H9 (cell line): Measurements from ENCODE around the gene UTS2B. TPM values are rescaled to one million over a fixed set of nuclear protein-coding genes. Genes with fewer than 3 reads are reported as not detected.

Experiments
- DNase-seq: peaks from one replicate; pipeline ENCODE4 v3.0.0-alpha.2; 2017
- H2AFZ ChIP-seq: one replicate; pipeline ENCODE4 v1.6.1; 2013; ENCODE audit warnings: mild to moderate bottlenecking, low read length, control low read depth, moderate library complexity
- H2AK5ac ChIP-seq: 2 replicates; pipeline ENCODE4 v1.6.1; 2013; ENCODE audit warnings: low read length, control low read depth, mixed read lengths; ENCODE audit not compliant: insufficient read length
- H2BK120ac ChIP-seq: one replicate; pipeline ENCODE4 v1.6.1; 2013; ENCODE audit warnings: low read depth, mild to moderate bottlenecking, low read length, control low read depth, inconsistent platforms; ENCODE audit not compliant: poor library complexity, severe bottlenecking
- H2BK12ac ChIP-seq: 2 replicates; pipeline ENCODE4 v1.6.1; 2013; ENCODE audit warnings: low read length, control low read depth, mixed read lengths, low read depth; ENCODE audit not compliant: insufficient read length
- H2BK15ac ChIP-seq: 2 replicates; pipeline ENCODE4 v1.6.1; 2013; ENCODE audit warnings: low read depth, low read length, control low read depth
- H2BK20ac ChIP-seq: one replicate; pipeline ENCODE4 v1.6.1; 2013; ENCODE audit warnings: low read depth, mild to moderate bottlenecking, low read length, control low read depth, inconsistent platforms; ENCODE audit not compliant: poor library complexity, severe bottlenecking
- H2BK5ac ChIP-seq: 2 replicates; pipeline ENCODE4 v1.6.1; 2013; ENCODE audit warnings: low read length, control low read depth, mixed read lengths; ENCODE audit not compliant: insufficient read length
- H3K14ac ChIP-seq: 2 replicates; pipeline ENCODE4 v1.6.1; 2013; ENCODE audit warnings: low read length, control low read depth; ENCODE audit not compliant: insufficient read depth
- H3K18ac ChIP-seq: 2 replicates; pipeline ENCODE4 v1.6.1; 2013; ENCODE audit warnings: low read depth, mild to moderate bottlenecking, mixed read lengths, low read length, control low read depth; ENCODE audit not compliant: insufficient read length
- H3K23ac ChIP-seq: 2 replicates; pipeline ENCODE4 v1.6.1; 2013; ENCODE audit warnings: low read length, control low read depth, mixed read lengths, low read depth; ENCODE audit not compliant: insufficient read length
- H3K23me2 ChIP-seq: 2 replicates; pipeline ENCODE4 v1.6.1; 2013; ENCODE audit warnings: low read depth, mild to moderate bottlenecking, mixed read lengths, low read length, control low read depth; ENCODE audit not compliant: insufficient read length, poor library complexity, severe bottlenecking
- H3K27ac ChIP-seq: 2 replicates; pipeline ENCODE4 v1.5.1; 2013; ENCODE audit warnings: low read length, control low read depth, mixed read lengths, low read depth; ENCODE audit not compliant: insufficient read length
- H3K27me3 ChIP-seq: 2 replicates; pipeline ENCODE4 v1.6.1; 2013; ENCODE audit warnings: low read length, control low read depth, inconsistent platforms; ENCODE audit not compliant: insufficient read depth
- H3K4ac ChIP-seq: 2 replicates; pipeline ENCODE4 v1.6.1; 2013; ENCODE audit warnings: low read depth, mild to moderate bottlenecking, control low read depth, inconsistent platforms, low read length, moderate library complexity
- H3K4me1 ChIP-seq: 2 replicates; pipeline ENCODE4 v1.6.1; 2013; ENCODE audit warnings: low read length, control low read depth, inconsistent platforms; ENCODE audit not compliant: insufficient read depth
- H3K4me2 ChIP-seq: 2 replicates; pipeline ENCODE4 v1.6.1; 2013; ENCODE audit warnings: low read length, control low read depth, mixed read lengths; ENCODE audit not compliant: insufficient read length, insufficient read depth
- H3K56ac ChIP-seq: 2 replicates; pipeline ENCODE4 v1.6.1; 2013; ENCODE audit warnings: low read depth, mild to moderate bottlenecking, mixed read lengths, low read length, control low read depth; ENCODE audit not compliant: insufficient read length
- H3K79me1 ChIP-seq: 2 replicates; pipeline ENCODE4 v1.6.1; 2013; ENCODE audit warnings: low read depth, mild to moderate bottlenecking, moderate library complexity, low read length, control low read depth, inconsistent platforms; ENCODE audit not compliant: insufficient read depth, poor library complexity, severe bottlenecking
- H3K79me2 ChIP-seq: 2 replicates; pipeline ENCODE4 v1.6.1; 2013; ENCODE audit warnings: low read length, control low read depth, inconsistent platforms; ENCODE audit not compliant: insufficient read depth
- H3K9ac ChIP-seq: 2 replicates; pipeline ENCODE4 v1.6.1; 2013; ENCODE audit warnings: low read length, control low read depth, mixed read lengths; ENCODE audit not compliant: insufficient read length; ENCODE audit errors: extremely low read depth
- H3K9me3 ChIP-seq: one replicate; pipeline ENCODE4 v1.6.1; 2013; ENCODE audit warnings: low read depth, low read length, inconsistent platforms; ENCODE audit not compliant: control insufficient read depth
- H3T11ph ChIP-seq: one replicate; pipeline ENCODE4 v1.6.1; 2013; ENCODE audit warnings: mild to moderate bottlenecking, low read length, control low read depth, inconsistent platforms
- H4K20me1 ChIP-seq: one replicate; pipeline ENCODE4 v1.6.1; 2013; ENCODE audit not compliant: control insufficient read depth, insufficient read length, insufficient read depth
- H4K5ac ChIP-seq: 2 replicates; pipeline ENCODE4 v1.6.1; 2013; ENCODE audit warnings: low read depth, mild to moderate bottlenecking, mixed read lengths, low read length, control low read depth; ENCODE audit not compliant: insufficient read length
- H4K8ac ChIP-seq: replicated peaks from 2 replicates; pipeline ENCODE4 v1.6.1; 2013; ENCODE audit warnings: low read length, control low read depth, mixed read lengths, low read depth; ENCODE audit not compliant: insufficient read length
- H4K91ac ChIP-seq: 2 replicates; pipeline ENCODE4 v1.6.1; 2013; ENCODE audit warnings: low read depth, mild to moderate bottlenecking, moderate library complexity, mixed read lengths, low read length, control low read depth; ENCODE audit not compliant: insufficient read length
- H3K27ac Mint-ChIP-seq, 3 experiments: 2 replicates in 2 of 3; 3 replicates in 1 of 3; pipeline ENCODE4 v1.8.0; 2020 to 2021; ENCODE audit warnings: mixed read lengths in 3 of 3, mild to moderate bottlenecking in 1 of 3, moderate library complexity in 1 of 3
- H3K27me3 Mint-ChIP-seq: 2 replicates; pipeline ENCODE4 v1.8.0; 2021; ENCODE audit warnings: low read depth, mild to moderate bottlenecking, moderate library complexity, mixed read lengths
- H3K36me3 Mint-ChIP-seq, 3 experiments: 2 replicates in 2 of 3; 3 replicates in 1 of 3; pipeline ENCODE4 v1.8.0; 2020 to 2021; ENCODE audit warnings: low read depth in 3 of 3, mixed read lengths in 3 of 3; ENCODE audit not compliant: insufficient read depth in 1 of 3
- H3K4me1 Mint-ChIP-seq, 2 experiments: 2 replicates each; pipeline ENCODE4 v1.8.0; 2020; ENCODE audit warnings: mixed read lengths in 2 of 2
- H3K4me3 Mint-ChIP-seq, 2 experiments: 2 replicates in 1 of 2; 3 replicates in 1 of 2; pipeline ENCODE4 v1.8.0; 2020 to 2021; ENCODE audit warnings: mild to moderate bottlenecking in 2 of 2, mixed read lengths in 2 of 2, moderate library complexity in 1 of 2
- H3K9me3 Mint-ChIP-seq, 2 experiments: 2 replicates in 1 of 2; 3 replicates in 1 of 2; pipeline ENCODE4 v1.8.0; 2020; ENCODE audit warnings: mild to moderate bottlenecking in 2 of 2, mixed read lengths in 2 of 2, moderate library complexity in 1 of 2
- CTCF ChIP-seq: fragments of 200-600 bp; sonication (generic); conservative IDR thresholded peaks from 3 replicates; pipeline ENCODE4 v1.8.0; 2021; ENCODE audit warnings: antibody characterized with exemption, mild to moderate bottlenecking
- WGBS: extraction: QIAGEN DNeasy Blood & Tissue Kit; methylation state at CpG from one replicate; pipeline ENCODE4 v1.1.7; 2013; ENCODE audit warnings: missing lambda C conversion rate, low lambda C conversion rate, mixed read lengths; ENCODE audit not compliant: insufficient read length; ENCODE audit errors: extremely low coverage; 5-methylcytosine and 5-hydroxymethylcytosine counted together
- total RNA-seq: library from RNA; stranded (reverse); gene quantifications from 2 replicates; pipeline ENCODE4 v1.2.1, GENCODE V29; 2021

The UTS2B gene
- total RNA-seq, 1 experiment from 2014 or later = 0.09 TPM

GRCh38 chr3:191234216-191234615 is 96.1 kb downstream of the UTS2B start:
- Mint-ChIP-seq H3K9me3 (no peaks in the 10 kb centered on the region), H3K27ac (peak overlapping the region in 1 of 3 experiments; percentile 6; a peak in 1 of 7 replicates), H3K4me1 (peaks cover 36 to 46% of the 10 kb centered on the region in 2 experiments), H3K4me3 (no peak overlapping the region), H3K36me3 (no peaks in the 10 kb centered on the region), H3K27me3 (no peaks in the 10 kb centered on the region)
- H4K91ac ChIP-seq = no peak overlapping the region
- WGBS = no CpG with 5 or more reads among the region's 9 CpGs
- no peaks in the 10 kb centered on the region for H3K23me2 ChIP-seq
- no peak overlapping the region for H4K5ac ChIP-seq
- H3K18ac ChIP-seq = no peak overlapping the region
- no peak overlapping the region for H2BK20ac ChIP-seq
- no peak overlapping the region for H2AFZ ChIP-seq
- H2BK120ac ChIP-seq = no peak overlapping the region
- no peak overlapping the region for H3T11ph ChIP-seq
- DNase-seq = no peak
- no peak for TF ChIP-seq CTCF
- no peak overlapping the region for H3K14ac ChIP-seq
- H3K23ac ChIP-seq = no peak overlapping the region
- H4K8ac ChIP-seq = no peak overlapping the region
- H3K56ac ChIP-seq = no peak overlapping the region
- H3K27ac ChIP-seq = no peak overlapping the region
- no peaks in the 10 kb centered on the region for H4K20me1 ChIP-seq
- H2BK5ac ChIP-seq = no peak overlapping the region
- H3K9ac ChIP-seq = no peak overlapping the region
- H3K4me1 ChIP-seq = no peaks in the 10 kb centered on the region; the same call in 1 of the 2 replicates
- H3K4me2 ChIP-seq = no peak overlapping the region
- no peaks in the 10 kb centered on the region for H3K79me2 ChIP-seq
- no peaks in the 10 kb centered on the region for H3K79me1 ChIP-seq
- no peak overlapping the region for H3K4ac ChIP-seq
- no peaks in the 10 kb centered on the region for H3K27me3 ChIP-seq
- H2BK12ac ChIP-seq = no peak overlapping the region
- H2BK15ac ChIP-seq = no peak overlapping the region
- no peaks in the 10 kb centered on the region for H3K9me3 ChIP-seq
- no peak overlapping the region for H2AK5ac ChIP-seq
